HG02981 (cell line): ENCODE measurements around the gene HOXA1.
"Not testable (repeated sequence)": the region's sequence is repeated elsewhere in the genome, so short reads cannot be mapped to it uniquely, and the experiment has no call there.

Source experiments
- ATAC-seq: cut with Tn5 transposase; IDR thresholded peaks from one replicate; pipeline ENCODE4 v1.9.1; 2021; ENCODE audit warnings: mild to moderate bottlenecking, moderate library complexity; ENCODE audit not compliant: unreplicated experiment

Gene HOXA1

GRCh38 chr7:27053153-27053552 lies 42.6 kb downstream of the HOXA1 start:
- ATAC-seq: no peak

- no peak for ATAC-seq
These were observed 44.3 kb downstream of the HOXA1 start for GRCh38 chr7:27051451-27051850.

GRCh38 chr7:27048438-27048837 lies 47.4 kb downstream of the HOXA1 start:
- ATAC-seq: no peak

- ATAC-seq: no peak
These were observed 48.8 kb downstream of the HOXA1 start for GRCh38 chr7:27046854-27047549.

GRCh38 chr7:27045972-27046371 lies 49.8 kb downstream of the HOXA1 start:
- ATAC-seq: not testable (repeated sequence)

- not testable (repeated sequence) for ATAC-seq
These were observed 50.7 kb downstream of the HOXA1 start for GRCh38 chr7:27045066-27045465.
